ENCODE data around the gene SERPINB1. TPM values are rescaled to one million over a fixed set of nuclear protein-coding genes. Genes with fewer than 3 reads are reported as not detected.
"Not testable (repeated sequence)": the region's sequence is repeated elsewhere in the genome, so short reads cannot be mapped to it uniquely, and the experiment has no call there.

SERPINB1 gene
- 23.7 and 32.4 TPM in 2 replicates for total RNA-seq

- TF ChIP-seq CTCF (conservative IDR thresholded peaks at IDR 0.05; ENCODE audit: low read depth, low read length): peak; percentile 17
- DNase-seq (ENCODE audit: low read depth): peak; percentile 59
- peak within 1 kb of the TSS; percentile 75 for H3K4me3 ChIP-seq (ENCODE audit: low read depth, low read length)
Observed at GRCh38 chr6:2841264-2842138, at the start of gene SERPINB1. SERPINB1 (minus strand) TSS chr6:2841863; CDS start chr6:2840586, 1,277 bp downstream.

GRCh38 chr6:2890976-2891767 is 49.5 kb upstream of the SERPINB1 start:
- no peak overlapping the region for H3K4me3 ChIP-seq (ENCODE audit: low read depth, low read length)
- TF ChIP-seq CTCF (conservative IDR thresholded peaks at IDR 0.05; ENCODE audit: low read depth, low read length): no peak
- DNase-seq (ENCODE audit: low read depth): no peak

- TF ChIP-seq CTCF (conservative IDR thresholded peaks at IDR 0.05; ENCODE audit: low read depth, low read length): no peak
- no peak for DNase-seq (ENCODE audit: low read depth)
- no peak overlapping the region for H3K4me3 ChIP-seq (ENCODE audit: low read depth, low read length)
Observed at GRCh38 chr6:2885967-2886735, 44.5 kb upstream of the SERPINB1 start.

- no peak overlapping the region for H3K4me3 ChIP-seq (ENCODE audit: low read depth, low read length)
Observed at GRCh38 chr6:2884804-2885203, 43.1 kb upstream of the SERPINB1 start.

GRCh38 chr6:2883673-2884072 is 42.0 kb upstream of the SERPINB1 start:
- TF ChIP-seq CTCF (conservative IDR thresholded peaks at IDR 0.05; ENCODE audit: low read depth, low read length): no peak
- H3K4me3 ChIP-seq (ENCODE audit: low read depth, low read length): no peak overlapping the region
- DNase-seq (ENCODE audit: low read depth): no peak

More at GRCh38 chr6:2884804-2885203, 43.1 kb upstream of the SERPINB1 start:
- no peak for DNase-seq (ENCODE audit: low read depth)
- no peak for TF ChIP-seq CTCF (conservative IDR thresholded peaks at IDR 0.05; ENCODE audit: low read depth, low read length)

GRCh38 chr6:2881423-2881822 is 39.8 kb upstream of the SERPINB1 start:
- no peak overlapping the region for H3K4me3 ChIP-seq (ENCODE audit: low read depth, low read length)
- DNase-seq (ENCODE audit: low read depth): no peak
- TF ChIP-seq CTCF (conservative IDR thresholded peaks at IDR 0.05; ENCODE audit: low read depth, low read length): no peak

- not testable (repeated sequence) for DNase-seq (ENCODE audit: low read depth)
Observed at GRCh38 chr6:2880156-2880555, 38.5 kb upstream of the SERPINB1 start.

More at GRCh38 chr6:2880156-2880555, 38.5 kb upstream of the SERPINB1 start:
- not testable (repeated sequence) for H3K4me3 ChIP-seq (ENCODE audit: low read depth, low read length)

All from epithelial cell of proximal tubule (primary cell).